BJ (cell line): ENCODE measurements around the gene GEMIN5. TPM values are rescaled to one million over a fixed set of nuclear protein-coding genes. Genes with fewer than 3 reads are reported as not detected.

Experiments used
- CTCF ChIA-PET: fragments of 350-600 bp; formaldehyde crosslinking; extraction: SDS; loops from one replicate; lab custom pipeline; 2021; ENCODE audit warnings: antibody characterized with exemption, inconsistent platforms; lab: Yijun Ruan, JAX
- POLR2A ChIA-PET: fragments of 300-600 bp; sonication (Branson Sonifier 250); formaldehyde crosslinking; extraction: SDS; loops from one replicate; lab custom pipeline; 2021; ENCODE audit warnings: antibody characterized with exemption; lab: Charles Lee
- DNase-seq: peaks from one replicate; pipeline ENCODE4 v3.0.0-alpha.2; 2011; ENCODE audit warnings: low read depth
- H3K27me3 ChIP-seq: 2 replicates; pipeline ENCODE4 v1.6.0; 2011; ENCODE audit warnings: low read length; ENCODE audit not compliant: control insufficient read depth, insufficient read depth
- H3K36me3 ChIP-seq: 2 replicates; pipeline ENCODE4 v1.5.1; 2011; ENCODE audit warnings: low read length; ENCODE audit not compliant: control insufficient read depth, insufficient read depth
- H3K4me3 ChIP-seq: 2 replicates; pipeline ENCODE4 v1.5.1; 2011; ENCODE audit warnings: low read depth, mild to moderate bottlenecking, control low read depth, low read length
- polyA plus RNA-seq: library from polyadenylated mRNA; depleted of rRNA; stranded (reverse); fragments of >200 nt; gene quantifications from 2 replicates; pipeline ENCODE4 v1.2.3, GENCODE V29; 2011
- TF ChIP-seq, protein P1 (sequence below): IDR thresholded peaks from 2 replicates; pipeline ENCODE4 v1.5.1; 2011; ENCODE audit warnings: low read depth, mild to moderate bottlenecking, control low read depth, inconsistent platforms, low read length, moderate library complexity; ENCODE audit not compliant: insufficient read depth

Gene GEMIN5
- polyA plus RNA-seq, 1 experiment: 7.5 TPM

DNA sequence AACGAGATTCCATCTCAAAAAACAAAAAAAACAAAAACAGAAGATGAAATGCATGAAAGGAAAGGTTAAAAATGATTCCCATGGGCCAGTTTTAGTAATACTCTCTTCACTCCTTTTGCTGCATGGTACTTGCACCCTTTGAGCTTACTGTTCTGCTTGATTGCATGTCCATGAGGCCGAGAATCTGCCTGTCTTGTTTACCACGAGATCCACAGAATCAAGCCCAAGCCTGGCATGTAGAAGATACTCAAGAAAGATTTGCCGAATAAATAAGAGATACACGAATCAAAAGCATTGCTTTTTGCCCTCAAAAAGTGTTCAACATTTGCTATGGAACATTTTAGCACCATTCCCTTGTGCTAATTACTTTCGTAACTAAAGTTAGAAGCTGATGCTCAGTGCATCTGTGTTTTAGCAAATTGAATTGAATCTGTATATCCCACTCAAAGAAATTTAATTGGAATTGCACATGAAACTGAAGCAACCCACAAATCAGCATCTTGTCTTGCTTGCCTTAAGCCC is 88.7 kb downstream of the GEMIN5 start:
- Histone ChIP-seq H3K4me3 (peak overlapping the region; percentile 49), H3K36me3 (no peaks in the 10 kb centered on the region), H3K27me3 (no peaks in the 10 kb centered on the region)
- ChIA-PET POLR2A (no interaction called here), CTCF (interaction anchor here (0.7 to 1.5 kb wide), 3 partner anchors 8 to 199 kb away, joined by 3 read pairs; no protein-coding TSS in a partner anchor)
- TF ChIP-seq, protein P1, sequence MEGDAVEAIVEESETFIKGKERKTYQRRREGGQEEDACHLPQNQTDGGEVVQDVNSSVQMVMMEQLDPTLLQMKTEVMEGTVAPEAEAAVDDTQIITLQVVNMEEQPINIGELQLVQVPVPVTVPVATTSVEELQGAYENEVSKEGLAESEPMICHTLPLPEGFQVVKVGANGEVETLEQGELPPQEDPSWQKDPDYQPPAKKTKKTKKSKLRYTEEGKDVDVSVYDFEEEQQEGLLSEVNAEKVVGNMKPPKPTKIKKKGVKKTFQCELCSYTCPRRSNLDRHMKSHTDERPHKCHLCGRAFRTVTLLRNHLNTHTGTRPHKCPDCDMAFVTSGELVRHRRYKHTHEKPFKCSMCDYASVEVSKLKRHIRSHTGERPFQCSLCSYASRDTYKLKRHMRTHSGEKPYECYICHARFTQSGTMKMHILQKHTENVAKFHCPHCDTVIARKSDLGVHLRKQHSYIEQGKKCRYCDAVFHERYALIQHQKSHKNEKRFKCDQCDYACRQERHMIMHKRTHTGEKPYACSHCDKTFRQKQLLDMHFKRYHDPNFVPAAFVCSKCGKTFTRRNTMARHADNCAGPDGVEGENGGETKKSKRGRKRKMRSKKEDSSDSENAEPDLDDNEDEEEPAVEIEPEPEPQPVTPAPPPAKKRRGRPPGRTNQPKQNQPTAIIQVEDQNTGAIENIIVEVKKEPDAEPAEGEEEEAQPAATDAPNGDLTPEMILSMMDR: no peak
- DNase-seq: no peak

DNA sequence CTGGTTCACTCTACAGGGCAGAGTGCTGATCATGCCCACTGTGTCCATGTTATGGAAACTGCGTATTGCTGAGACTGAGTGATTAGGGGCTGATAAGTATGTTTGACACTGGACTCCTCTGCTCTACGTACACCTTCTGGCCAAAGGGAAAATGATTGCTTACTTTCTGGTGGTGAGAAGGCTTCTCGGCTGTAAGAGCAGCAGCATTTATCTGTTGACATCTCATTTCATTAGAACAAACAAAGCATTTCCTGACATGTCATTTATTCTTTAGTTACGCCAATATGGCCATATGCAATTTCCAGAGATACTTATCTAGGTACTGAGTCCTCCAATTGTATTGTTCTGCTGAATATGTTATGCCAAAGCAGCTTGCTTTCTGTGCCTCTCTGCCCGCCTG is 93.2 kb downstream of the GEMIN5 start:
- TF ChIP-seq, protein P1: no peak
- CTCF ChIA-PET: no interaction called here
- POLR2A ChIA-PET: no interaction called here
- H3K36me3 ChIP-seq: no peaks in the 10 kb centered on the region
- no peak overlapping the region for H3K4me3 ChIP-seq
- no peak for DNase-seq
- H3K27me3 ChIP-seq: no peaks in the 10 kb centered on the region

DNA sequence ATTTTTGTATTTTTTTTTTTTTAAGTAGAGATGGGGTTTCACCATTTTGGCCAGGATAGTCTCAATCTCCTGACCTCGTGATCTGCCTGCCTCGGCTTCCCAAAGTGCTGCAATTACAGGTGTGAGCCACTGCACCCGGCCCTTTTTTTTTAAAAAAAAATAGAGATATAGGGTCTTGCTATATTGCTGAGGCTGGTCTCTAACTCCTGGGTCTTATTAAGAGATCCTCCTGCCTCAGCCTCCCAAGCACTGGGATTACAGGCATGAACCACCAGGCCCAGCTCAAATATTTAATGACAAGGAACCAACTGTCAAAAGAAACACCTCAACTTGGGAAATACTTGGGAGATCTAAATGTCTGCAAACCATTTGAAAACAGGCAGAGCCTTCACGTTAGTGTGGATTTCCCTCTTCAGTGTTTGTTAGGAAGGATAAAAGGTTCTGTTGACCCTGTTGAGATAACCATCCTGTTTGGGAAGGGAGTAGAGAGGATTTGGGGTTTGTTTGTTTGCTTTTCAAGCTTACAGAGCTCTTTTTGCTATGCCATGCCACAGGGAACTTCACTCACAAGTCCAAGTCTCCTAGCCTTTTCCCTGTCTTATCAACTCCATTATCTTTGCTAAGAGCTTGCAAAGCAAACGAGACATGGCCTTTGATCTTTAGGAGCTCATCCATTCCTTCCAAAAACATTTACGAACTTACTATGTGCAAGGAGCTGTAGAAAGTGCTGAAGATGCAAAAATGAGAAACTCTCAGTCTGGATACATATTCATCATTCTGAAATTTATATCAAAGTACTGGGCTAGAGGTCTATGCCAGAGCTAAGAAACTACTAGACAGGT is 95.1 kb downstream of the GEMIN5 start:
- TF ChIP-seq, protein P1: no peak
- ChIA-PET CTCF (interaction anchor here (0.9 kb wide), 2 partner anchors 23 to 193 kb away, joined by 3 read pairs; no protein-coding TSS in a partner anchor), POLR2A (no interaction called here)
- no peak overlapping the region for H3K4me3 ChIP-seq
- no peaks in the 10 kb centered on the region for H3K36me3 ChIP-seq
- no peaks in the 10 kb centered on the region for H3K27me3 ChIP-seq
- no peak for DNase-seq

DNA sequence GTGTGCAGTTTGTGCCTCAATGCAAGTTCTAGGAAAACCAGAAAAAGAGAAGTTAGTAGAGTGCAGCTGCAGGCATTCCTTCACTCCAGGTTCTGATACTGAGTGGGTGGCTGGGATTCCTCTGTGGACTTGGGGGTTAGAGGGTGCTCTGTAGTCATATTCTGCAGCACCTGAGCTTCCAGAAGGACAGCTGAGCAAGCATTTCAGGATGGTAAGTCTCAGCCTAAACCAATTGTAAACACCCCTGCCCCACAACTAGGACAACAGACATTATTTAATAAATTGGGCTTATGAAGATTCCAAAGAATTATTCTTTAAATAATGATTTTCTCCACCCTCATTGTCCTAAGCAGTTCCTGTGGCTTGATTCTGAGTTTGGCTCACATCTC is 96.7 kb downstream of the GEMIN5 start:
- no peak for DNase-seq
- Histone ChIP-seq H3K27me3 (no peaks in the 10 kb centered on the region), H3K4me3 (no peak overlapping the region), H3K36me3 (0 out of 2 replicates have a peak, but pooled peaks cover 1% of the 10 kb centered on the region)
- ChIA-PET POLR2A (interaction anchor here (0.5 kb wide), 1 partner anchor 9 kb away, joined by 3 read pairs; no protein-coding TSS in a partner anchor), CTCF (interaction anchor here (0.5 to 1.2 kb wide), 2 partner anchors 10 to 14 kb away, joined by 3 to 4 read pairs; no protein-coding TSS in a partner anchor)
- TF ChIP-seq, protein P1: no peak
